GM23338 (cell line): ENCODE measurements around the gene REXO2. TPM values are rescaled to one million over a fixed set of nuclear protein-coding genes. Genes with fewer than 3 reads are reported as not detected.
A peak's percentile ranks its signal among the peaks of the same experiment; 100 is the strongest.

Experiments
- ATAC-seq: fragments of 200-7000 bp; cut with Tn5 transposase; 3 replicates; pipeline ENCODE4 v1.9.1; 2020
- DNase-seq: peaks from one replicate; pipeline ENCODE4 v3.0.0-alpha.2; 2015; ENCODE audit warnings: low spot score
- H2AFZ ChIP-seq: fragments of 200-600 bp; sonication (generic); 2 replicates; pipeline ENCODE4 v1.8.0; 2016; ENCODE audit warnings: antibody characterized with exemption, mild to moderate bottlenecking, moderate library complexity
- H3F3A ChIP-seq: fragments of 200-600 bp; sonication (generic); replicated peaks from 2 replicates; pipeline ENCODE4 v1.8.0; 2017; ENCODE audit warnings: antibody characterized with exemption, mixed run types, low read depth
- H3K27ac ChIP-seq: fragments of 200-600 bp; sonication (generic); 2 replicates; pipeline ENCODE4 v1.6.1; 2016; ENCODE audit warnings: low read depth
- H3K27me3 ChIP-seq: fragments of 200-600 bp; sonication (generic); 2 replicates; pipeline ENCODE4 v1.8.0; 2016; ENCODE audit warnings: mild to moderate bottlenecking, mixed run types, moderate library complexity; ENCODE audit not compliant: insufficient read depth
- H3K36me3 ChIP-seq: fragments of 200-600 bp; sonication (generic); 2 replicates; pipeline ENCODE4 v1.8.0; 2016; ENCODE audit warnings: mild to moderate bottlenecking; ENCODE audit not compliant: insufficient read depth
- H3K4me1 ChIP-seq: fragments of 200-600 bp; sonication (generic); 2 replicates; pipeline ENCODE4 v1.8.0; 2016; ENCODE audit warnings: mild to moderate bottlenecking, moderate library complexity; ENCODE audit not compliant: insufficient read depth
- H3K4me2 ChIP-seq: fragments of 200-600 bp; sonication (generic); 2 replicates; pipeline ENCODE4 v1.7.1; 2017; ENCODE audit warnings: mixed run types
- H3K4me3 ChIP-seq: fragments of 200-600 bp; sonication (generic); 2 replicates; pipeline ENCODE4 v1.6.1; 2016; ENCODE audit warnings: mixed run types
- H3K79me2 ChIP-seq: fragments of 200-600 bp; sonication (generic); replicated peaks from 2 replicates; pipeline ENCODE4 v1.8.0; 2017; ENCODE audit warnings: mild to moderate bottlenecking; ENCODE audit not compliant: insufficient read depth
- H3K9me2 ChIP-seq: fragments of 200-600 bp; sonication (generic); 2 replicates; pipeline ENCODE4 v1.8.0; 2017; ENCODE audit not compliant: insufficient read depth
- H4K20me1 ChIP-seq: fragments of 200-600 bp; sonication (generic); replicated peaks from 2 replicates; pipeline ENCODE4 v1.8.0; 2017; ENCODE audit warnings: mild to moderate bottlenecking; ENCODE audit not compliant: insufficient read depth
- H3K27ac Mint-ChIP-seq: 2 replicates; pipeline ENCODE4 v1.8.0; 2020; ENCODE audit warnings: inconsistent platforms, mild to moderate bottlenecking, moderate library complexity, mixed read lengths
- H3K27me3 Mint-ChIP-seq: 3 replicates; pipeline ENCODE4 v1.8.0; 2022; ENCODE audit warnings: low read depth, mild to moderate bottlenecking, moderate library complexity, mixed read lengths, inconsistent platforms; ENCODE audit not compliant: insufficient read depth, poor library complexity
- H3K36me3 Mint-ChIP-seq: 3 replicates; pipeline ENCODE4 v1.8.0; 2021; ENCODE audit warnings: low read depth, mild to moderate bottlenecking, inconsistent platforms, moderate library complexity, mixed read lengths
- H3K4me1 Mint-ChIP-seq: 3 replicates; pipeline ENCODE4 v1.8.0; 2020; ENCODE audit warnings: mild to moderate bottlenecking, inconsistent platforms, mixed read lengths
- H3K4me3 Mint-ChIP-seq: 3 replicates; pipeline ENCODE4 v1.8.0; 2021; ENCODE audit warnings: moderate library complexity, mild to moderate bottlenecking, inconsistent platforms, mixed read lengths
- H3K9me3 Mint-ChIP-seq: 3 replicates; pipeline ENCODE4 v1.8.0; 2020; ENCODE audit warnings: moderate library complexity, mild to moderate bottlenecking, inconsistent platforms, mixed read lengths
- CTCF ChIP-seq, 2 experiments: fragments of 200-600 bp in 1 of 2; sonication (generic) in 1 of 2; conservative IDR thresholded peaks; 2 replicates each; pipeline versions ENCODE4 v1.5.1 to v1.6.1; 2016 to 2017; ENCODE audit warnings: antibody characterized with exemption in 2 of 2, low read depth in 2 of 2, mild to moderate bottlenecking in 2 of 2, moderate library complexity in 1 of 2
- ETS1 ChIP-seq: IDR thresholded peaks from 2 replicates; pipeline ENCODE4 v1.6.1; 2016; ENCODE audit warnings: antibody characterized with exemption
- EZH2phosphoT487 ChIP-seq: fragments of 200-600 bp; sonication (generic); IDR thresholded peaks from one replicate; pipeline ENCODE4 v1.8.1; 2018; ENCODE audit warnings: antibody characterized with exemption; ENCODE audit not compliant: unreplicated experiment
- NANOG ChIP-seq: IDR thresholded peaks from 2 replicates; pipeline ENCODE4 v1.6.1; 2016; ENCODE audit warnings: antibody characterized with exemption, borderline replicate concordance
- POLR2AphosphoS5 ChIP-seq: IDR thresholded peaks from 2 replicates; pipeline ENCODE4 v1.6.1; 2016; ENCODE audit warnings: antibody characterized with exemption, low read depth
- ZNF462 ChIP-seq: fragments of 250-450 bp; sonication (Bioruptor Pico); IDR thresholded peaks from 2 replicates; pipeline ENCODE4 v1.5.0; 2020; ENCODE audit warnings: mild to moderate bottlenecking, moderate library complexity
- polyA plus RNA-seq: library from polyadenylated mRNA; unstranded; fragments of >200 nt; fragmentation: Nextera tagmentation; extraction: Ambion mirVana; gene quantifications from 2 replicates; pipeline ENCODE4 v1.2.1, GENCODE V29; 2016
- total RNA-seq: library from RNA; depleted of rRNA; stranded (reverse); fragments of >200 nt; shearing (Covaris generic); gene quantifications from 2 replicates; pipeline ENCODE4 v1.2.3, GENCODE V29; 2014

The REXO2 gene
- total and polyA plus RNA-seq, 2 experiments from 2014 or later = 122 to 245 TPM

DNA sequence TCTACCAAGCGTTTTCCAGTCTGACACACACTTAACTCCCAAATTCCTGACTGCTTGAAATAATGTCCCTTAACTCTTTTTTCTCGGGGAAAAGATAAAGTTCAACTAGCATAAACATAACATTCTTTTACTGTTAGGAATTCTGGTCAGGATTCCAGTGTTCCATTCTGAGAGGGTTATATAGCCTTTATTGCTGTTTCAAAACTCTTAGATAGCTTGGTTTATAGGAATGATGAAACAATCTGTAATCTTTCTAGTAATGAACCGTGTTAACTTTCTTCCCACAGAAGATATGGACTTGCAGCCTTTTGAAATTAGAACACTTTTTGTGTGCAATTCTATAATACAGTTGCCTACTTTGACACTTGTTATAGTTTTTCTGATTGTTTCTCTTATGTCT is 8.6 kb downstream of the REXO2 start:
- Mint-ChIP-seq H3K9me3 (no peaks in the 10 kb centered on the region), H3K36me3 (peaks cover 74% of the 10 kb centered on the region), H3K4me1 (peaks cover 11% of the 10 kb centered on the region), H3K4me3 (no peak overlapping the region), H3K27ac (no peak overlapping the region), H3K27me3 (no peaks in the 10 kb centered on the region)
- H3K79me2 ChIP-seq = peaks cover 91% of the 10 kb centered on the region
- H3K4me2 ChIP-seq = no peak overlapping the region
- no peaks in the 10 kb centered on the region for H3K9me2 ChIP-seq
- H2AFZ ChIP-seq = no peak overlapping the region
- H3K4me1 ChIP-seq = 0 out of 2 replicates have a peak, but pooled peaks cover 8% of the 10 kb centered on the region
- H3K4me3 ChIP-seq = no peak overlapping the region
- DNase-seq (no peak), ATAC-seq (no peak)
- H3K36me3 ChIP-seq = peaks cover 6% of the 10 kb centered on the region; the same call in 1 of the 2 replicates
- peaks cover 5% of the 10 kb centered on the region; the same call in 1 of the 2 replicates for H4K20me1 ChIP-seq
- TF ChIP-seq ETS1 (no peak), EZH2phosphoT487 (no peak), ZNF462 (CRISPR knock-in tag) (no peak), POLR2AphosphoS5 (no peak), CTCF (conservative IDR thresholded peaks at IDR 0.05; ENCODE audit: low read depth in 2 of 2) (no peak), NANOG (no peak)
- no peaks in the 10 kb centered on the region for H3K27me3 ChIP-seq
- no peaks in the 10 kb centered on the region for H3F3A ChIP-seq
- peak overlapping the region; percentile 9; the same call in 1 of the 2 replicates for H3K27ac ChIP-seq
